Left lung (tissue), 10 donors: Measurements from ENCODE around the gene DAPL1. TPM values are rescaled to one million over a fixed set of nuclear protein-coding genes. Genes with fewer than 3 reads are reported as not detected.
A peak's percentile ranks its signal among the peaks of the same experiment; 100 is the strongest.

ENCODE experiments used
- ATAC-seq: fragments of 200-7000 bp; cut with Tn5 transposase; one replicate; pipeline ENCODE4 v1.9.1; 2020; ENCODE audit warnings: moderate library complexity
- DNase-seq, 4 donors: peaks; one replicate each; pipeline ENCODE4 v3.0.0-alpha.2; 2013 to 2020
- H3K27ac ChIP-seq, 2 donors: fragments of 200-600 bp; sonication (generic) in 1 of 2; one replicate each; pipeline versions ENCODE4 v1.5.0 to v1.8.0; 2020 to 2021
- H3K27me3 ChIP-seq, 2 donors: fragments of 200-600 bp; sonication (generic) in 1 of 2; one replicate each; pipeline versions ENCODE4 v1.5.0 to v1.8.0; 2020 to 2021
- H3K36me3 ChIP-seq, 2 donors: fragments of 200-600 bp; sonication (generic) in 1 of 2; one replicate each; pipeline versions ENCODE4 v1.5.0 to v1.8.0; 2020 to 2021
- H3K4me1 ChIP-seq, 2 donors: fragments of 200-600 bp; one replicate each; pipeline ENCODE4 v1.8.0; 2021
- H3K4me3 ChIP-seq, 2 donors: fragments of 200-600 bp; sonication (generic) in 1 of 2; one replicate each; pipeline versions ENCODE4 v1.5.0 to v1.8.0; 2020 to 2021; ENCODE audit warnings: mild to moderate bottlenecking in 1 of 2
- H3K9me3 ChIP-seq, 2 donors: fragments of 200-600 bp; sonication (generic) in 1 of 2; one replicate each; pipeline versions ENCODE4 v1.5.0 to v1.8.0; 2020 to 2021
- CTCF ChIP-seq, 2 donors: fragments of 200-600 bp; sonication (generic) in 1 of 2; IDR thresholded peaks; one replicate each; pipeline versions ENCODE4 v1.5.0 to v1.8.0; 2021; ENCODE audit warnings: antibody characterized with exemption in 2 of 2
- intact Hi-C, 2 donors: fragments of 100-400 bp; cut with DNase I; formaldehyde crosslinking; loops; one replicate each; pipeline versions ENCODE4 v1.11.2 to v1.14.2; 2022
- polyA plus RNA-seq, 6 donors: library from polyadenylated mRNA; unstranded; fragments of 120-200 nt; gene quantifications; one replicate each; pipeline ENCODE4 v1.2.1, GENCODE V29; 2013; ENCODE audit not compliant: insufficient read length in 6 of 6
- total RNA-seq, 2 donors: library from RNA; stranded (reverse); fragmentation: NEBNext Ultra II Directional; extraction: Animal tissue kit (Norgen Biotek cat#: 25700); gene quantifications; one replicate each; pipeline ENCODE4 v1.2.1, GENCODE V29; 2021
- donor health status: DM: no; HTN: yes; CAD: no.
- donor health status: DM: no; HTN: no; CAD: no.

DAPL1 gene
- total and polyA plus RNA-seq, 8 donors = 0.21 to 0.44 (median 0.32) TPM; not detected in 4

GRCh38 chr2:158782136-158782535 is 13.0 kb upstream of the DAPL1 start:
- Histone ChIP-seq H3K36me3 (no peaks in the 10 kb centered on the region), H3K4me1 (no peaks in the 10 kb centered on the region), H3K9me3 (peaks cover 0 to 3% of the 10 kb centered on the region in 2 donors), H3K27me3 (no peaks in the 10 kb centered on the region), H3K4me3 (no peak overlapping the region), H3K27ac (no peak overlapping the region)
- ATAC-seq = no peak
- DNase-seq = no peak
- intact Hi-C loops = no loop called here
- no peak for TF ChIP-seq CTCF (IDR thresholded peaks at IDR 0.05)

- Histone ChIP-seq H3K36me3 (no peaks in the 10 kb centered on the region), H3K4me3 (no peak overlapping the region), H3K27me3 (no peaks in the 10 kb centered on the region), H3K27ac (no peak overlapping the region), H3K4me1 (no peaks in the 10 kb centered on the region), H3K9me3 (peaks cover 0 to 4% of the 10 kb centered on the region in 2 donors)
- DNase-seq (no peak), ATAC-seq (no peak)
- TF ChIP-seq CTCF (IDR thresholded peaks at IDR 0.05) = no peak
- intact Hi-C loops = no loop called here
Observed at GRCh38 chr2:158782616-158783015, 12.5 kb upstream of the DAPL1 start.

- no peaks in the 10 kb centered on the region for H3K36me3 ChIP-seq
- no peak overlapping the region for H3K27ac ChIP-seq
- peaks cover 0 to 6% of the 10 kb centered on the region in 2 donors for H3K9me3 ChIP-seq
- H3K4me1 ChIP-seq = no peaks in the 10 kb centered on the region
- no peaks in the 10 kb centered on the region for H3K27me3 ChIP-seq
- ATAC-seq (no peak), DNase-seq (no peak)
- intact Hi-C loops = no loop called here
- no peak for TF ChIP-seq CTCF (IDR thresholded peaks at IDR 0.05)
- no peak overlapping the region for H3K4me3 ChIP-seq
Observed at GRCh38 chr2:158783923-158784322, 11.2 kb upstream of the DAPL1 start.

DNA sequence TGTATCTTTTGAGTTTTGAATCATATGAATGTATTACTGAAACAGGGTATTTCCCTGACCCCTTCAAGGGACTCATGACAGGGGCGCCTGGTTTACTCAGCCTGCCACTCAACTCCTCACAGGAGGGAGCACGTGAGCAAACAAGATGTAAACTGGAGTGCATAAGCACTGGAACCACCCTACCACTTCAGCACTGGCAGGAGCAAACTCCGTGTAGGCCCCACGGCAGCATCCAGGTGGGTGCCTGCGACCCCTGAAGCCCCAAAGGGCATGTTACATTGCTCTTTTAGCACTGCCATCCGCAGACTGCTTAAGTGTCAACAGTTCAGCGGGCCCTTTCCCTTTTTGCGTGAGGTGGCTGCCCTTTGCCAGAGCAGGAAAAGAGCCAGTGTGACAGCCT is 8.2 kb upstream of the DAPL1 start:
- peak; percentile 17 for ATAC-seq
- H3K9me3 ChIP-seq = peaks cover 0 to 6% of the 10 kb centered on the region in 2 donors
- intact Hi-C loops = no loop called here
- no peak overlapping the region for H3K27ac ChIP-seq
- peak in 1 of 4 donors; percentile 46 for DNase-seq
- no peaks in the 10 kb centered on the region for H3K4me1 ChIP-seq
- H3K4me3 ChIP-seq = no peak overlapping the region
- H3K36me3 ChIP-seq = no peaks in the 10 kb centered on the region
- TF ChIP-seq CTCF (IDR thresholded peaks at IDR 0.05) = no peak
- H3K27me3 ChIP-seq = no peaks in the 10 kb centered on the region

DNA sequence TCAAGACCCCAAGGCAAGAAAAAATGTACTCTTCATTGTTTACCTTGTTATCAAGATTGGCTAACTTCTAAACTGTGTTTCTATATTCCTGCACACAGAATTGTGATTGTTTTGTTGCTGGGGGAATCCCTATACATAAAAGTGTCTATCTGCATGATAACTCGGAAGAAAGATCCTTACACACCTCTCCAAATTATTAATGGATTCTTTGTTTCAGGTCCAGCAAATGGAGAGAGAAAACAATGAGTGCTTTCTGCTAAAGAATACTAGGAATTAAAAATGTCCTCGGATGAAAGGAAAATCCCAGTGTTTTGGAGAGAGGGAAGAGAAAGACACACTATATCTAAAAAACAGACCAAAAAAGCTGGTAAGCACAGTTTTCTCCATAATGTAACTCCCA is 6.2 kb upstream of the DAPL1 start:
- TF ChIP-seq CTCF (IDR thresholded peaks at IDR 0.05) = no peak
- no peaks in the 10 kb centered on the region for H3K36me3 ChIP-seq
- H3K9me3 ChIP-seq = peaks cover 0 to 6% of the 10 kb centered on the region in 2 donors
- no peaks in the 10 kb centered on the region for H3K4me1 ChIP-seq
- H3K27me3 ChIP-seq = no peaks in the 10 kb centered on the region
- H3K27ac ChIP-seq = no peak overlapping the region
- ATAC-seq = no peak
- intact Hi-C loops = no loop called here
- no peak overlapping the region for H3K4me3 ChIP-seq
- no peak for DNase-seq
